Left colon (tissue), 2 donors: Measurements from ENCODE around the gene HCFC1. TPM values are rescaled to one million over a fixed set of nuclear protein-coding genes. Genes with fewer than 3 reads are reported as not detected.
A peak's percentile ranks its signal among the peaks of the same experiment; 100 is the strongest.

Experiments used
- ATAC-seq: fragments of 200-7000 bp; cut with Tn5 transposase; one replicate; pipeline ENCODE4 v1.9.1; 2020; ENCODE audit warnings: mild to moderate bottlenecking, moderate library complexity
- DNase-seq, 2 donors: peaks; one replicate each; pipeline ENCODE4 v3.0.0-alpha.2; 2020
- intact Hi-C, 2 donors: fragments of 100-400 bp; cut with DNase I in 1 of 2; cut with micrococcal nuclease in 1 of 2; formaldehyde crosslinking; loops; one replicate each; pipeline versions ENCODE4 v1.11.2 to v1.14.0; 2022; cut with DNase I, micrococcal nuclease
- total RNA-seq, 2 donors: library from RNA; stranded (reverse); fragmentation: NEBNext Ultra II Directional; extraction: Animal tissue kit (Norgen Biotek cat#: 25700); gene quantifications; one replicate each; pipeline ENCODE4 v1.2.1, GENCODE V29; 2021
- donor health status: DM: no; HTN: no; CAD: no.
- donor health status: DM: yes; HTN: yes; CAD: no.

Gene HCFC1
- total RNA-seq, 2 donors from 2014 or later = 31.9 to 47.9 TPM

DNA sequence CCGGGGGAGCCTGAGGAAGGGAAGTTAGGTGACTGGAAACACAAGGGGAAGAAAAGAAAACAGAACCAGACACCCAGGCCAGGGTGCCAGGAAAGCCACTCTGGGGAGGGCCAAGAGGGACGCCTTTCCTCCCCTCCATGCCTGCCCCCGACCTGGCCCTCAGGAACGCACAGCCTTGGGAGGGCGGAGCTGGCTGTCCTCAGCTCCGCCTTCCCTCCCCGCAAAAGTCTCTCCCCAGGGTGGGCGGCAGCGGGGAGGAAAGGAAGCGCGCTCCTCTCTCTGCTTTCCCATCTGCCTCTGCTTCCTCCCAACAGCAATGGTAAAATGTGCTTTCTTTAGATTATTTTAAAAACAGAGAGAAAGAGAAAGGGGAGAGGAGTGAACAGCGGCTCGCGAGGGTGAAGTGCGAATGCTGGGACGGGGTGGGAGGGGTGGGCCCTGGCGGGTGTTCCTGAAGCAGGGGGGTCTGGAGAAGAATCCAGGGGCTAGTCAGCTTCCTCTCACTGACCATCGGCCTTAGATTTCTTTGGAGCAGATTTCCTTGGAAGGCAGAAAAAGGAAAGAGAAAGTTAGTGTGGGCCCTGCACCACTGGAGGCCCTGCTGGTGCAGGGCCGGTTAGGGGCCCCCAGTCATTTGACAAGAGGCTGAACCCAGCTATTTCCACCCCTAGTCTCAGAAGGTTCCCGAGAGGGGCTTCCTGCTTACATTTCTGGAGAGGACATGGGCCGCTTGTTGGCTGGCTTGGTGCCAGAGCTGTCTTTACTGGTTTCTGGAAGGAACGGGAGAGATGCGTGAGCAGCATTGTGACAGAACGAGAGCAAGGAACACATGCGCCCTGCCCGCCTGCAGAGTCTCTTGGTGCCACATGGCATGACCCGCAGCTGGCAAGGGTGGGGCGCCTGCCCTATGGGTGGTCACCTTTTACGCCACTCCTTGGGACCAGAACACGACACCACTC, 22.5 kb downstream of the HCFC1 start:
- no peak for DNase-seq
- ATAC-seq = no peak
- intact Hi-C loops = no loop called here

DNA sequence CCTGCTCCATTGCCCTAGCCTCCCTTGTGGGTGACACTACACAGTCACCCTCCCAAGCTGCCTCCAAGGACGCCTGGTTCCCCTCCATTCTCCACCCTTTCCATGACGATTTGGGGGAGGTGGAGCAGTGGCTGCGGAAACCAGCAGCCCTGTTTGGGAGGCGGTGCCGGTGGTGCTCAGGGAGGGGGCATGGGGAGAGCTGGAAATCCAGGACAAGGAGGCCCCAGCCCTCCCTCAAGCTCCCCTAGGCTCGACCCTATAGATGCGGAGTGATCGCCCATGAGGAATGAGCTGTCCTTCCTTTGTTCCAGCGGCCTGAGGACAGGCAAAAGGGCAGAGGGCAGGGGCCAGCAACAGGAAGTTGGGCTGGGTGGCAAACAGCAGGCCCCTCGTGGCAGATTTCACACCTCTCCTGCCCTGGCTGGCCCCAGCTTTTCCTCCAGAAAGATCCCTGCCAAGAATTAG, 23.6 kb downstream of the HCFC1 start:
- ATAC-seq = no peak
- intact Hi-C loops = no loop called here
- no peak for DNase-seq

DNA sequence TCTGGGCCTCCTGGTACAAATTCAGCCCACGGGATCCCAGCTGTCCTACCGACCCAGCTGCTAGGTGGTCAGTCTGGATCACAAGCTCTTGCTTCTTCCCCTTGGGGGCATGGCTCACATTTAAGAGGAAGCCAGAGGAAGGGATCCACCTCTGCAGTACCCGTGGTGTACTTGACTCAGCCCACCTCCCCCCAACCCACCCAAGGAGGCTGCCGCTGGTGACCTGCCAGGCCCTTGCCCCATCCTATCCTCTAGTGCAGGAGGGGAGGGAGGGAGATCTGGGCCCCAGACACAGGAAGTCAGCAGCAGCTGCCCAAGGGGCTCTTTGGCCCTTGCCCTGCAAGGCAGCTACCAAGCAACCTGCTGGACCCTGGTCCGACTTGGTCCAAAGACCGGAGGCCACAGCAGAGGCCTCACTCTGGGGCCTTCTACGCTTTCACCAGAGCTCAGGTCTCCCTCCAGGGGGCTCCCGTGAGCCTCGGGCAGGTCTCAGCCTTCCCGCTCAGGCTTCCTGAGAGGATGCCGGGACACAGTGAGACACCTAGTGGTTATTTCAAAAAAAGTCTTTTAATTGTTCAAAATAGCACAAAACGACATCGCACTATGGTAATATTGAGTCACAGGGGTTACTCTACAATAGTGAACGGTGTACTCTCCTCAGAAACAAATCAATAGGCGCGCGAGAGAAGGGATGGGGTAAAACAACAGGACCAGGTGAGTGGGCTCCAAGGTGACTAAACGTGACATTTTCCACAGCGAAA, 24.4 kb downstream of the HCFC1 start:
- intact Hi-C loops = no loop called here
- DNase-seq (peak; percentile 75 to 85), ATAC-seq (peak; percentile 89)

DNA sequence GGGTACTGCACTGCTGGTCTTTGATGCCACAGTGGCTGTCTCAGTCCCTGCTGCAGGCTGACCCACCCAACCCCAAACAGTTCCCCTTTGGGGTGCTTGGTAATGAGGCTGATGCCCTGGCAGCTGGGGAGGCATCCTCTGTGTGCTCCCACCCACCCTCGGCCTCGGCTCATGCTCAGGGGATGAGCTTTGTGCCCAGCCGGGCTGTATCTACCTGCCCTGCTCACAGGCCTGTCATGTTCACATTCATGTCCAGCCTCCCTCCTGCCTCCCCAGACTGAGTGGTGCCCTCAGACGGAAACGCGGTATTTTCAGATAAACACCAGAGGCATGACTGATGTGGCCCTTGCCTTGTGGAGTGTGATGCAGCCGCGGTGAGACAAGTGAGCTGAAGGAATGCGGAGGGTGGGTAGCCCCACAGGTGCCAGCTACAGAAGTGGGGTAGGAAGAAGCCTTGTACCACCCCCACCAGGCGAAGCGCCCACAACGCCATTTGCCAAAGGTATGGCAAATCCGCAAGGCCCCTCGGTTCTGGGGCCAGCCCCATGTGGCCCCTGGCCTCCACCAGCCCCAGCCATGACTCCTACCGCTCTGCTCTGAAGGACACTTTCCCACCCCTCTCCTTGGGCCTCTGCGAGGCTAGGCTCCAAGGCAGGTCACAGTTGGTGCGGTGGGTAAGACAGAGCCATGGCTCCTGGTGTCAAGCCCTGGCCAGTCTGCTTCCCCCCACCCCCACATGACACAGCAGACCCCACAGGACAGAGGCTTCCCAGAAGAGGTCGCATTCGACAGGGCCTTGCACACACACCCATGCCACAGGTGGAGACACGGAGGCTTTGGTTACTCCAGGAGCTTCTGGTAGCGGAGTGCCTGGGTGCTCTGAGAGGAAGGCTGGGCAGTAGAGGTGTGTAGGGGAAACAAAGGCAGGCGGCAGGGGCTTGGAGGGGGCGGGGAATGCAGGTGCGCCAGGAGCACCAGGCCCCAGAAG, 25.4 kb downstream of the HCFC1 start:
- intact Hi-C loops = no loop called here
- DNase-seq (no peak), ATAC-seq (no peak)

DNA sequence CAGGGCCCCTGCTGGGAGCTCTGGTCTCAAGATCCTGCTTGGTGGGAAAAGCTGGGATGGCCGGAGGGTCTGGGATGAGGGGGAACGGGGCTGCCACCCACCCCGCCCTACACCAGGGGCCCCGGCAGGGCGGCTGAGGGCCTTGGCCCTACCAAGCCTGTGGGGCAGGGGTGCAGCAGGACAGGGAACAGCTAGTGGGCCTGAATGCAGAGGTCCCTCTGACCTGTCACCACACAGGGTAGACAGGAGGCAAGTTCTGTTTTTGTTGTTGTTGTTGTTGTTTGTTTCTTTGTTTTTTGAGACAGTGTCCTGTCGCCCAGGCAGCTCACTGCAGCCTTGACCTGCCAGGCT, 26.8 kb downstream of the HCFC1 start:
- DNase-seq (no peak), ATAC-seq (no peak)
- intact Hi-C loops = no loop called here

DNA sequence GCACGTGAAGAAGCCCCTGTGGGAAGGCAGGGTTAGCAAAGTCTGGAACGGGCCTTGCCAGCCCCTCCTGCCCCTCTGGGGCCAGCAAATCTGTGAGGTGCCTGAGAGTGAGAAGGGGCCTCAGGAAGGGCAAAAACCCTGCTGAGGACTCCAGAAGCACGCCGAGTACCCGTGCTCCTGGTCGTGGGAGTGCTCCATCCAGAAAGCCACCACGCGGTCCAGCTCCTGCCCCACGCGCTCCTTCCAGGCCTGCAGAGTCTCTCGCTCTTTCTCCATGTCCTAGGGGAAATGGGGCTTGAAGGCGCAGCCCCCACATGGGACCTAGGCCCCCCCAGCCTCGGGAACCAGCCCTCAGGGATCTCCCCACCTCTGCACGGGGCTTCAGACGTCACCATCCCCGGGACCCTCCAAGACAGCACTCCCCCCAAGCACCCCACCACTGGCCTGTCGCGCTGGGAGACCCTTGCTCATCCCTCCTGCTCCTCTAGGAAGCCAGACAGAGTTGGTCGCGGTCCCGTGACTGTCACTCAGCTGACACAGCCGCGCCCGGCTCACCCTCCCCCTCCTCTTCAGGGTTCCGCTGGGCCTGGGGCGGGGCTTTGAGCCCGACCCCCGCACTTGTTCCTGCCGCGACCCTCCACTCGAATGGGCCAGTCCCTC, 27.3 kb downstream of the HCFC1 start, which contains the start of gene RENBP:
Gene RENBP, minus strand, starts transcription at position 504 of the 660 bp plus-strand sequence. Its CDS starts 33 bp downstream, at position 471.
- ATAC-seq = peak; percentile 54
- DNase-seq = peak; percentile 61 to 63
- intact Hi-C loops = no loop called here

DNA sequence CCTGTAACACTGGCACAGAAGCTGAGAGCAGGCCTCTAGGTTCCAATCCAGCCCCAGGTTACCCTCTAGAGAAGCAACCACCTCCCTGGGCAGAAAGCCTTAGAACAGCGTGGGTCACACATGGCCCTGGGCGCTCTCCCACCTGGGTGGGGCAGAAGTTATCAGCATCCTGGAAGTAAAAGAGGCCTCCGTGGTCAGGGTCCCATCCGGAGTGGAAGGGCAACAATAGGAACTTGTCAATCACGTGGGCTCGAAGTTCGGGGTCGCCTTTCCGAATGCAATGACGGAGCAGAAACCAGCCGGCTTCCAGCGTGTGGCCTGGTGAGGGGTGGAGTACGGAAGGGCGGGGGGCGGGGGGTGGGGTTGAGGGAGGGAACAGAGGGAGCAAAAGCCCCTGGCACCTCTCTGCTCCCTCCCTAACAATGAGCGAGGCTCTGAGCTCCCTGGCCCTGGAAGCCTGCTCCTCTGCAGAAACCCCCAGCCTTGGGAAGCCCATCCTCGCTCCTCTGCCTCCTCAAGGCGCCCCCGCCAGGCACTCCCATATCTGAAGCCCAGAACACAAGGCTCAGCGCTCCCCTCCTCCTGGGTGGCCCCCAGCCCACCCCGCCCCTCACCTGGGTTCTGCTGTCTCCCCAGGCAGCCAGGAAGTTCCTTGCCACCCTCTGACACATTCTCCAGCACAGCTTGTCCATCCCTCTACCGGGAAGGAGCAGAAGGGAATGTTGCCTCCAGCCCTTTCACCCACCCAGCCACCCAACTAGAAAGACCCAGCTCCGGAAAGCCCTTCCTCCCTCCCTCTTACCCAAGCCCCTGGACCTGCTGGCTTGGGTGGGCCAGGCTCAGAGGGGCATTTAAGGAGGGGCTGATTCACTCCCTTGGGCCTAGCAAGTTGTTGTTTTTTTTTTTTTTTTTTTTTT, 30.0 kb downstream of the HCFC1 start:
- intact Hi-C loops = no loop called here
- no peak for ATAC-seq
- DNase-seq = no peak

DNA sequence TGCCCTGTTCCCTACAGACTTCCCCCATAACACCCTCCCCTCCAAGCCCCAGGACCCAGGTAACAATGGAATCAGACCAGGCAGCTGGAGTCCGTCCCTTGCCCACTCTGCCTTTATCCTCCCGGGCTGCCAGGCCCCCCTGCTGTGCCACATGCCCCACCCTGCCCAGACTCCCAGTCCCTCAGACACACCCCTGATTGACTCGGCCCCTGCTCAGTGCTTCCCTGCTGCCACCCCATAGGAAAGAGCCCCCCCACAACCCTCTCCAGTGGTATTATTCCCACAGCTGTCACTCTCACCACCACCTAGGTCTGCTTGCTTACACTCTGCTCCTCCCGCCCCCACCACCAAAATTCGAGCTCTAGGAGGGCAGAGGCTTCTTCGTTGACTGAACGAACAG, 32.0 kb downstream of the HCFC1 start:
- DNase-seq = no peak
- intact Hi-C loops = no loop called here
- no peak for ATAC-seq

DNA sequence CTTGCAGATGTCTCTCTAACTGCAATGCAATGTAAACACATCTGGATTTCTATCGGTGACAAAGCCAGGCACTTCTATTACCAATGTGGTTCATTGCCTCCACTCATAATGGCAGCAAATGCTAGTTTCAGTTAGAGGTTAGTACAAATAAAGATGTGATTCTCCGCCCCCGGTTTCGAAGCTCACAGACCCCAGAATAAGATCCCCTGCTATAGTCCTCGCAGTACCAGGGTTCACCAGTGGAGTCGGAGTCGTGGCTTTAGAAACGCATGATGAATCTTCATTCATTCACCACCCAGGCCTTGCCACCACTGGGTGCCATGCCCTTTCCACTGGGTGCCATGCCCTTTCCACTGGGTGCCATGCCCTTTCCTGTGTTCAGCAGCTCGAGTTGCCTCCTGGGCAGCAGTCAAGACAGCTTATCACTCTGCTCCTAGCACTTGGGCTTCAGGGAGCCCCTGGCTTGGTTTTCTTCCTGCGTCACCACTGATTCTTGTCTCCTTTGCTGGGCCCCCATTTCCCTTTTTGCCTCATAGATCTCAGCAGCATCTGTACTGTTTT, 33.3 kb downstream of the HCFC1 start:
- no peak for ATAC-seq
- intact Hi-C loops = no loop called here
- peak in 1 of 2 donors; percentile 3 for DNase-seq

DNA sequence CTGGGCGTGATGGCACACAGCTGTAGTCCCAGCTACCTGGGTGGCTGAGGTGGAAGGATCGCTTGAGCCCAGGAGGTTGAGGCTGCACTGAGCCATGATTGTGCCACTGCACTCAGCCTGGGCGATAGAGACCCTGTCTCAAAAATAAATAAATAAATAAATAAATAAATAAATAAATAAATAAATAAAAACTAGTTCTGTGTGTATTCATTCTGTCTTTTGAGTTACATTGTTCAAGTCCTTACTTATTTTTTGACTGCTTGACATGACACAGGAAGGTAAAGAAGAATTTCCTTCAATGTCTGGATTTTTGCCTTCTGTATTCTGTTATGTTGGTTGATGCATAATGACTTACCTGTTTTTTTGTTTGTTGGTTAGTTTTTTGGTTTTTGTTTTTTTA, 34.6 kb downstream of the HCFC1 start:
- DNase-seq (no peak), ATAC-seq (no peak)
- intact Hi-C loops = no loop called here

DNA sequence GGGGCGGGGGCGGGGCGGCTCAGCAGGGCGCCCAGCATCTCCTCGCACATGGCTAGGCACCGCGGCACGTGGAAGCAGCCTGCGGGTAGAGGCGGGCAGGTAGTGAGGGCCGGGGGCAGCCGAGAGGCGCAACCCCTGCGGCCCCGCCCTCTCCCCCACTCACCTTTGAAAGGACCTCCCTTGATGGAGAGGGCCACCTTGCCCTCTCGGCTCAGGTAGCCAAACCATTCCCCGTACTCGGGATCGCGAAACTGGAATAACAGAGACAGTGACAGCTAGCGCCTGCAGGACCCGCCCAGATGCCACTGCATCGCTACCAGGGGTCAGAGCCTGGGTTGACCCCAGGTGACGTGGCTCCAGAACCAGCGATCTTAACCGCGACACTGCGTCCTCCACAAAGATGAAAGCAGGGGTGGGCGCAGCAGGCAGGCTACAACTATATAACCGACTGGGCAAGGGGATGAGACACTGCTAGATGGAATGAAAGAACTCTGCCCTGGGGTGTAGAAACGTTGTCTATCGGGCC, 36.2 kb downstream of the HCFC1 start:
- DNase-seq = no peak
- peak; percentile 10 for ATAC-seq
- intact Hi-C loops = no loop called here

DNA sequence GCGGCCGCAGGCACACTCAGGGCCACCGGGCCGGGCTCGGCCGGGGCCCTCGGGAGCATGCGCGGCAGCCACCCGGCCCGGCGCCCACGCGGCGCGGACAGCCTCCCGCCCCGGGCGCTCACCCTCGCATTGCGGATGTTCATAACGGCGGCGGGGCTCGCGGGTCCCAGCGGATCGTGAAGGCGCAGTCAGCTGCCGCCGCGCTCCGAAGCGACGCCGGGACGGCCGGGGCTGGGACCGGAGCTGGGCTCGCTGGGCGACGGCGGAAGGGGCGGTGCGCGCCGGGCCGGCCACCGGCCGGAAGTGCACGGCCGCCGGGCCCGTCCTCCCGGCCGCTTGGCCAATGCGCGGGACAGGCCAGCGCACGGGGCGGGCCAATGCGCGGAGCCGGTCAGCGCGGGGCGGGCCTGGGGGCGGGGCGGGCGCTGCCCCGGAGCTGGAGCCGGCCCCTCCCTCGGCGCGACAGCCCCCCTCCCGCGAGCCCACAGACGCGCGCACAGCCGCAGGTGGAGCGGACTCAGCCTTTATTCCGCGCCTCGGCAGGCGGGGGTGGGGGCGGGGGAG, 36.8 kb downstream of the HCFC1 start, which contains the start of gene NAA10:
Gene NAA10, minus strand, starts transcription at position 276 of the 564 bp plus-strand sequence. Its CDS starts 133 bp downstream, at position 143.
- peak; percentile 96 for ATAC-seq
- intact Hi-C loops = no loop called here

DNA sequence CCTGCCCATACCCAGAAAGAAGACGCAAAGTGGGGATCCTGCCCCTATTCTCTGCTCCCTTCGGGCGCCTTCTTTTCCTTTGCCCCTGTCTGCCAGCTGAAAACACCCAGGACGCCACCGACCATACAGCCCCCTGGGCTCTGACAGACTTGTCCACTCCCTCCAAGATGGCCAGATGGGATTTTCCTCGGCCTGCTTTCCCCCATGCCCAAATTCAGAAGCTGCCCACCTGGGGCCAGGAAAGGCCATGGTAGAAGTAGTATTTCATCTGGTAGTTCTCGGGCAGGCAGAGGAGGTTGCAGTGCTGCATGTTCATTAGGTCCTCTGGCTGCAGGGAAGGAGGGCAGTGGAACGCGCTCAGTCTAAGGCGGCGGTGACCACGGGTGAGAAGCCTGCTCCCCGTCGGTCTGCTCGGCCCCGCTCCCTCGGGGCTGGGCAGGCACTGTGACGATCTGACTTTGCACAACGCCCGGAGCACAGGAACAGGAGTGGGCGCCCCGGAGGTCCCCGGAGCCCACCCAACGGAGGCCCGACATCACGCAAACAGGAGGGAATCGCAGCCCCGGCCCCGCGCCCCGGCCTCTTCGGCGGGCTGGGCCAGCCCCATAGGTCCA, 37.4 kb downstream of the HCFC1 start:
- ATAC-seq (peak; percentile 25), DNase-seq (peak in 1 of 2 donors; percentile 25)
- intact Hi-C loops = no loop called here

More for the DNA sequence above, 36.8 kb downstream of the HCFC1 start, which contains the start of gene NAA10:
- peak; percentile 54 to 74 for DNase-seq

DNA sequence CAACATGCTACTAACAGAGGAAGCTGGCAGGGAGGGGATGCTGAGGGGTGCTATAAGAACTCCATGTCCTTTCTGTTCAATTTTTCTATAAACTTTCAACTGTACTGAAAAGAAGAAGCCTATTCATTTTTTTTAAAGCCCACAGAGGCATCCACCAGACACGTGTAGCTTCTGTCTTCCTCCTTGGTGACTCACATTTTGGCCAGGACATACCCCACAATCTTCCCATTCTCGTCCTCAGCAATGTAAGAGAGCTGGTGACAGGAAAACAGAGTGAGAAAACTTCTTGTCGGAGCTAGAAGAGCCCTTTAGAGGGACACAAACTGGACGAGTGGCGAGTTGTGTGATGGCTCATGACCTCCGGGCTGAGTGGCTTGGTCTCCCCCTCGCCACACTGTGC, 37.9 kb downstream of the HCFC1 start:
- intact Hi-C loops = no loop called here
- DNase-seq (no peak), ATAC-seq (no peak)

DNA sequence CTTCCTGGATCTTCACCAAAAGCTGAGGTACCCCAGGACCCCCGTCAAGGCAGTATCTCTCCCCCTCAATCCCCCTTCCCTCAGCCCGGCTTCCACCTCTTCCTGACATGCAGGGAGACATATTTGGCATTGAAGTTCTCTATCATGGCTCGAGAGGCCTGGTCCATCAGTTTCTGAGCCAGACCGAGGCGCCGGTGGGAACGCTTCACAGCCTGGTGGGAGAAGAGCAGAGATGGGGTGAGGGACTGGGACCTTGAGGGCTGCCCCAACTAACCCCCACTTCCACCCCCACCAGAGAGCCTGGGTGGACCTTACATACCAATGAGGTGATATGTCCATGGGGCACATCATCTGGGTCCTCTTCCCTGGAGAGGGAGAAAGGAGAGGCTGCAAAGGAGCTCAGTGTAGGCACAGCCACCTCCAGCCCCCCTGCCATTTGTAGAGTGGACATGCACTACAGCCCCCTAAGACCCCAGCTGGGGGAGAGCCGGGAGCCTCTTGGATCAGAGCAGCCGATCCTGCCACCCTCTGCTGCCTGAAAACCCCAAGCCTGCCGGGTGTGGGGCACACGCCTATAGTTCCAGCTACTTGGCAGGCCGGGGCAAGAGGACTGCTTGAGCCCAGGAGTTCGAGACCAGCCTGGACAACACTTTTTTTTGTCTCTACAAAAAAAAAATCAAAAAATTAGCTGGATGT, 39.2 kb downstream of the HCFC1 start:
- intact Hi-C loops = no loop called here
- ATAC-seq (no peak), DNase-seq (no peak)
